HG03139 (cell line): ENCODE measurements around the gene CEP112.

Source experiments
- ATAC-seq: cut with Tn5 transposase; IDR thresholded peaks from one replicate; pipeline ENCODE4 v1.9.1; 2021; ENCODE audit not compliant: unreplicated experiment

The CEP112 gene

GRCh38 chr17:65664266-65664665 lies 527.7 kb downstream of the CEP112 start:
- no peak for ATAC-seq

GRCh38 chr17:65662196-65662595 lies 529.7 kb downstream of the CEP112 start:
- no peak for ATAC-seq

DNA sequence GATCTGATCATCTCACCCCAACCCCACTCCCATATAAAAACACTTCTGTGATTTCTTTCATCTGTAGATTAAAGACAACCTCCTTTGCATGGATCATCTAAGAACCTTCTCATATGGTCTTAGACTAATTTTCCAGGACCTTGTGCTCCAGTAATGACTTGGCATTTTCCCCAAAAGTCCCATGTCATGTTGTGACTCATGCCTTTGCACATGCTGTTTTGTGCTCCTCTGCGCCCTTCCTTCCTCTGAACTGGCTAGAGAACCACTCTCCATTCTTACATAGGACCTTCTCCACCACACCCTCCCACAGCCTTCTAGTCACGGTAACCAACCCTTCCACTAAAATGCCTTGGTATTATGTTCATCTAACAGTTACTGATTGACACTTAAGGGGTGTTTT lies 531.0 kb downstream of the CEP112 start:
- no peak for ATAC-seq

DNA sequence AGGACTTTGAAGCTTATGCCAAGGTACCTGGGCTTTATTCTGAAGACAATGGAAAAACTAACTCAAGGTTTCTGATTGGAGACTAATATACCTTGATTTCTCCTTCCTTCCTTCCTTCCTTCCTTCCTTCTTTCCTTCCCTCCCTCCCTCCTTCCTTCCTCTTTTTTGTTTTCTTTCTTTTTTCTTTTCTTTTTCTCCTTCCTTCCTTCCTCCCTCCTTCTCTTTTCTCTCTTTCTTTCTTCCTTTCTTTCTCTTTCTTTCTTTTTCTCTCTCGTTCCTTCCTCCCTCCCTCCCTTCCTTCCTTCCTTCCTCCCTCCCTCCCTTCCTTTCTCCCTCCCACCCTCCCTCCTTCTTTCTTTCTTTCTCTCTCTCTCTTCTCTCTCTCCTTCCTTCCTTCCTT lies 531.9 kb downstream of the CEP112 start:
- no peak for ATAC-seq

DNA sequence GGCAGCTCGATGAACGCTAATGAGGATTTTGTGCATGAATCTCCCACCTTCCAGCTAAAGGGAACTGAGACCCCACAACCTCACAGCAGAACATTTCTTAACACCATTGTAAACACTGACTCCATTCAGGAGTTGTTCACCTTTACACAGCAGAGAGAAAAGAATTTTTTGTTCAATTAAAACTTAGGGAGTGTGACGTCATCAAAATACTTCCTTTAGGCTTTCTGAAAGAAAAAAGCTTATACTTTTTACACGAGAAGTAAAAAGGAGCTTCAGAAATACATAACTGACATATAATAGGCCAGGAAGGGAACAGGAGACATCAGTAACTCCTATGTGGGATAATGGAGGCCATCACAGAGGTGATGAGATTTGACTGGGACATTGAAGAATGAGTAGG lies 532.4 kb downstream of the CEP112 start:
- no peak for ATAC-seq

DNA sequence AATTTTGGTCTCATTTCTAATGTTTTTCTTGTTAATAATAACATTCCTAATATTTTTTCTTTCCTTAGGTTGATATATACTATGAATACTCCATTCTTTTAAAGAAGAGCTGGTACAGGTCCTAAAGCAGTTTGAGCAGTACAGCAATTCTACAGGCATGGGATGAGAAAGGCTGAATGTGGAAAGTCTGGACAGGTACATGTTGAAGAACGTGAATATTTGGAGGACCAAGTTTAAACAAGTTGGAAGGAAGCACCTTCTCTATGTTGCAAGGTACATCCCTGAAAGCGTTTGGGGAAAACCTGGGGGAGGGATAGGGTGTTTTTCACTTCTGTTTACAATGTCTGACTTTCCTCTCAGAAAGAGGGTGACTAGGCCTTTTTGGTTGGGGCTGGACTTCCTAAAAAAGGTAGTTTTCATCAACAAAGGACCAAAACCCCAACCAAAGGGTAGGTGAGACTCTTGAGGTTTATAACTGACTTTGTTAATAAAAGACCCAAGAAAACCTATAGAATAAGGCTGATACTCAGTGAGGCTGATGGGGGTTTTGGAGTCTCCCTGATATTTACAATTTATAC lies 534.6 kb downstream of the CEP112 start:
- no peak for ATAC-seq

GRCh38 chr17:65656390-65657250 lies 535.3 kb downstream of the CEP112 start:
- no peak for ATAC-seq

- ATAC-seq: no peak
These were observed 536.2 kb downstream of the CEP112 start for GRCh38 chr17:65655706-65656105.

- ATAC-seq: no peak
These were observed 547.4 kb downstream of the CEP112 start for GRCh38 chr17:65644545-65644944.

- no peak for ATAC-seq
These were observed 553.5 kb downstream of the CEP112 start for GRCh38 chr17:65638221-65638975.

- no peak for ATAC-seq
These were observed 554.1 kb downstream of the CEP112 start for GRCh38 chr17:65637786-65638185.

DNA sequence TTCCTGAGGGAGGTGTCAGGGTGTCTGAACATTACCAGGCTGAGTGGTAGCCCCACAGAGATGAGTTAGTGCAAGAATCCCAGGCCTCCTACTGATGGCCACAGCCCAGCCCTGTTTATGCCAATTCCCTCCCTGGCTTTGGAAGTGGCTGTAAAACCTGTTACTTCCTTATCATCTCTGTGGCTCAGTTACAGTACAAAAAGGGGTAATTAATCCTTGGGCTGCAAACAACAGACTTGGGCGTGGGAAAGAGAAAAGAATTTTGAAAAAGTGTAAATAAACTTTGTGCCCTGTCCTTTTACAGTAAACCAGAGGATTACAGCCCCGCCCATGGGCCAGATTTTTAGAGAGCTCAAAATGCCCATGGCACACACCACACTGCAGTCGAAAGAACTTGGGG lies 557.4 kb downstream of the CEP112 start:
- ATAC-seq: no peak

DNA sequence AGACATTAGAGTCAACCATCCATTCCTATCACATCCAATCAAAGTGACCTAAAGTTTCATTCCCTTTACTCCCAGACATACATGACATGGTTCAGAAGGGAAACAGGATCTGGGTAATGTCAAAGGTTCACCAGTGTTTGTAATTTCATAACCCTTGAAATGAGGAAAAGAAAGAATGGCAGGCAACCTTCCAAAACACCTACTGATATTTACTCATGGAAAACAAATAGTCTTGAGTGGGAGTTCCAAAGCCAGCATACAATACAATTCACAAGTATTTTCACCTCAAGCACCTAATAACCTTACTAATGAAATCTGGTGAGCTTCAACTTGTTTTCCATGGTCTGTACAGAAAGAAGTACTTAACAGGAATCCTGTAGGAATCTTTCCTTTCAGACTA lies 557.9 kb downstream of the CEP112 start:
- ATAC-seq: no peak

GRCh38 chr17:65633146-65633881 lies 558.6 kb downstream of the CEP112 start:
- ATAC-seq: no peak

DNA sequence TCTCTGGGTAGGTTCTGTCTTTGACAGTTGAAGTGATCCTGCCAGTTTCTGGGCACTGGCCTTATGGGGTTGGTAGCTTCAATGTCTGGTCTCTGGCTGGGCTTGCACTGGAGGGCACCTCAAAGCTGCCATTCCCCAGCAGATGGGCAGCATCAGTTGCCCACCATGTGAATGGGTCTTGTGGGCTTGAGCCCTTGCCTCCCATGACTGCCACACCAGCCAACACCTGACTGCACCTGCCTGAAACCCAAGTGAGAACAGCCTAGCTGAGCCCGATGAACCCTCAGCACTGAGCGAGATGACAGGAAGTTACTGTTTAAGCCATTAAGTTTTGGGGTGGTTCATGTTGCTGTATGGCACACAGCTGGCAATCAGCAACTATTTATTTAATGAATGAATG lies 561.4 kb downstream of the CEP112 start:
- ATAC-seq: no peak

- ATAC-seq: no peak
These were observed 562.7 kb downstream of the CEP112 start for GRCh38 chr17:65629234-65629690.

DNA sequence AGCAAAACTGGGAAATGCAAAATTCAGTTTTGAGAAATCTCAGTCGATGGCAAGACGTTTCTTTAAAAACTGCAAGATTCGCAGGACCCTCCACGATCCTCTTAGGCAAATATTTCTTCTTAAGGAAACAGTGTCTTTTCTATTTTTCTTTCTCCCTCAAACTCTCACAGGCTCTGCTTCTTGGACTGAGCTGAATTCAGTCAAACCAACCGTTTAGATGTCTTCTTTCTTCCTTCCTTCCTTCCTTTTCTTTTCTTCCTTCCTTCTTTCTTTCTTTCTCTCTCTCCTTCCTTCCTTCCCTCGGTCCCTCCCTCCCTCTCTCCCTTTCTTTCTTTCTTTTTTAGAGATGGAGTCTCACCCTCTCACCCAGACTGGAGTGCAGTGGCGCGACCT lies 563.3 kb downstream of the CEP112 start:
- no peak for ATAC-seq

GRCh38 chr17:65627891-65628643 lies 563.9 kb downstream of the CEP112 start:
- no peak for ATAC-seq

- no peak for ATAC-seq
These were observed 564.8 kb downstream of the CEP112 start for GRCh38 chr17:65627108-65627507.

DNA sequence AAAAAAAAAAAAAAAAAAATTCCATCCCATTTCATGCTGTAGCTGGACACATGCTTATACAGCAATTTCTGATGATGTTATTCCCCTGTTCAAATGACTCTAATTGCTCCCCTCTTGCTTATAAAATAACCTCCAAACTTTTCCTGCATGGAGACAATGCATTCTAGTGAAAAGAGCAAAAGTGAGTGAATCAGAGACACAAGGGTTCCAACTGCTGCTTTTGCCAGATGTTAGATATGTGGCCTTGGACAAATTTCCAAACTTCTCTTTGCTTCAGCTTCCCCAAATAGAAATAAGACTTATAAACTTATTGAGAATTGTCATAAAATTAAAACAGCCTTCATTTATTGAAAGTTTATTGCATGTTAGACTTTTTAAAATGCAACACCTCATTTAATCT lies 565.5 kb downstream of the CEP112 start:
- ATAC-seq: no peak
